Smooth muscle cell (in vitro differentiated cells): ENCODE data around the gene COL4A2. TPM values are rescaled to one million over a fixed set of nuclear protein-coding genes. Genes with fewer than 3 reads are reported as not detected.

Experiments
- DNase-seq: peaks from one replicate; lab custom pipeline; 2025; ENCODE audit not compliant: unreplicated experiment; lab: John Stamatoyannopoulos, UW
- H2AFZ ChIP-seq: fragments of 200-600 bp; sonication (generic); 2 replicates; pipeline ENCODE4 v1.6.0; 2016; ENCODE audit warnings: antibody characterized with exemption, low read depth, mild to moderate bottlenecking
- H3F3A ChIP-seq: fragments of 200-600 bp; sonication (generic); 2 replicates; pipeline ENCODE4 v1.6.0; 2017; ENCODE audit warnings: antibody characterized with exemption, low read depth
- H3K27ac ChIP-seq: fragments of 200-600 bp; sonication (generic); 2 replicates; pipeline ENCODE4 v1.5.1; 2016; ENCODE audit warnings: low read depth, mild to moderate bottlenecking
- H3K27me3 ChIP-seq: fragments of 200-600 bp; sonication (generic); 2 replicates; pipeline ENCODE4 v1.6.1; 2016; ENCODE audit warnings: low read depth, mild to moderate bottlenecking
- H3K36me3 ChIP-seq: fragments of 200-600 bp; sonication (generic); 2 replicates; pipeline ENCODE4 v1.5.1; 2016; ENCODE audit warnings: low read depth
- H3K4me1 ChIP-seq: fragments of 200-600 bp; sonication (generic); 2 replicates; pipeline ENCODE4 v1.5.1; 2016; ENCODE audit warnings: low read depth
- H3K4me2 ChIP-seq: fragments of 200-600 bp; sonication (generic); 2 replicates; pipeline ENCODE4 v1.6.0; 2016; ENCODE audit warnings: mild to moderate bottlenecking
- H3K4me3 ChIP-seq: fragments of 200-600 bp; sonication (generic); 2 replicates; pipeline ENCODE4 v1.5.1; 2016; ENCODE audit warnings: mild to moderate bottlenecking
- H3K79me2 ChIP-seq: fragments of 200-600 bp; sonication (generic); 2 replicates; pipeline ENCODE4 v1.6.0; 2016; ENCODE audit warnings: low read depth, mild to moderate bottlenecking
- H3K9ac ChIP-seq: fragments of 200-600 bp; sonication (generic); 2 replicates; pipeline ENCODE4 v1.6.0; 2016; ENCODE audit warnings: low read depth
- H3K9me3 ChIP-seq: fragments of 200-600 bp; sonication (generic); replicated peaks from 2 replicates; pipeline ENCODE4 v1.5.1; 2016; ENCODE audit warnings: low read depth
- H4K20me1 ChIP-seq: fragments of 200-600 bp; sonication (generic); 2 replicates; pipeline ENCODE4 v1.6.0; 2016; ENCODE audit warnings: low read depth
- WGBS: methylation state at CpG from one replicate; pipeline ENCODE4 v1.1.7; 2016; ENCODE audit warnings: low lambda C conversion rate; 5-methylcytosine and 5-hydroxymethylcytosine counted together
- polyA plus RNA-seq: library from polyadenylated mRNA; unstranded; fragments of >200 nt; fragmentation: Nextera tagmentation; extraction: Ambion mirVana; gene quantifications from 2 replicates; pipeline ENCODE4 v1.2.1, GENCODE V29; 2016
- total RNA-seq: library from RNA; depleted of rRNA; stranded (reverse); fragments of >200 nt; gene quantifications from 2 replicates; pipeline ENCODE4 v1.2.3, GENCODE V29; 2014
- TF ChIP-seq, protein P1 (sequence below): fragments of 200-600 bp; sonication (generic); IDR thresholded peaks from 2 replicates; pipeline ENCODE4 v1.5.1; 2017; ENCODE audit warnings: borderline replicate concordance, mild to moderate bottlenecking, antibody characterized with exemption; ENCODE audit not compliant: insufficient read depth, poor library complexity, severe bottlenecking

COL4A2 gene
- total and polyA plus RNA-seq, 2 experiments from 2014 or later: 1,456 to 2,786 TPM

- Histone ChIP-seq H3K27ac (peak overlapping the region; percentile 96), H3F3A (peaks cover 87% of the 10 kb centered on the region), H3K4me1 (peaks cover 61% of the 10 kb centered on the region), H3K9me3 (no peaks in the 10 kb centered on the region), H3K79me2 (peaks cover 95% of the 10 kb centered on the region), H3K9ac (peak overlapping the region; percentile 81), H3K27me3 (no peaks in the 10 kb centered on the region), H4K20me1 (peaks cover 98% of the 10 kb centered on the region), H3K4me2 (peak overlapping the region; percentile 72), H3K36me3 (peaks cover 1% of the 10 kb centered on the region), H3K4me3 (no peak overlapping the region), H2AFZ (no peak overlapping the region)
- peak; percentile 58 for DNase-seq
- WGBS: 21% methylated on average over 21 of the region's 24 CpGs
- TF ChIP-seq, protein P1, sequence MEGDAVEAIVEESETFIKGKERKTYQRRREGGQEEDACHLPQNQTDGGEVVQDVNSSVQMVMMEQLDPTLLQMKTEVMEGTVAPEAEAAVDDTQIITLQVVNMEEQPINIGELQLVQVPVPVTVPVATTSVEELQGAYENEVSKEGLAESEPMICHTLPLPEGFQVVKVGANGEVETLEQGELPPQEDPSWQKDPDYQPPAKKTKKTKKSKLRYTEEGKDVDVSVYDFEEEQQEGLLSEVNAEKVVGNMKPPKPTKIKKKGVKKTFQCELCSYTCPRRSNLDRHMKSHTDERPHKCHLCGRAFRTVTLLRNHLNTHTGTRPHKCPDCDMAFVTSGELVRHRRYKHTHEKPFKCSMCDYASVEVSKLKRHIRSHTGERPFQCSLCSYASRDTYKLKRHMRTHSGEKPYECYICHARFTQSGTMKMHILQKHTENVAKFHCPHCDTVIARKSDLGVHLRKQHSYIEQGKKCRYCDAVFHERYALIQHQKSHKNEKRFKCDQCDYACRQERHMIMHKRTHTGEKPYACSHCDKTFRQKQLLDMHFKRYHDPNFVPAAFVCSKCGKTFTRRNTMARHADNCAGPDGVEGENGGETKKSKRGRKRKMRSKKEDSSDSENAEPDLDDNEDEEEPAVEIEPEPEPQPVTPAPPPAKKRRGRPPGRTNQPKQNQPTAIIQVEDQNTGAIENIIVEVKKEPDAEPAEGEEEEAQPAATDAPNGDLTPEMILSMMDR: no peak
These were observed 33.8 kb downstream of the COL4A2 start for GRCh38 chr13:110340812-110341444.

- peaks cover 53% of the 10 kb centered on the region for H3K4me1 ChIP-seq
- peak overlapping the region; percentile 81 for H3K9ac ChIP-seq
- peaks cover 86% of the 10 kb centered on the region for H3F3A ChIP-seq
- no peaks in the 10 kb centered on the region for H3K36me3 ChIP-seq
- no peak for DNase-seq
- WGBS: 49% methylated on average over 14 of the region's 14 CpGs
- H3K4me2 ChIP-seq: peak overlapping the region; percentile 43
- H3K9me3 ChIP-seq: no peaks in the 10 kb centered on the region
- no peak overlapping the region for H3K4me3 ChIP-seq
- H2AFZ ChIP-seq: no peak overlapping the region
- TF ChIP-seq, protein P1: no peak
- peak overlapping the region; percentile 96 for H3K27ac ChIP-seq
- H4K20me1 ChIP-seq: peaks cover 96% of the 10 kb centered on the region
- H3K27me3 ChIP-seq: no peaks in the 10 kb centered on the region
- peaks cover 95% of the 10 kb centered on the region for H3K79me2 ChIP-seq
These were observed 34.6 kb downstream of the COL4A2 start for GRCh38 chr13:110341445-110342244.

DNA sequence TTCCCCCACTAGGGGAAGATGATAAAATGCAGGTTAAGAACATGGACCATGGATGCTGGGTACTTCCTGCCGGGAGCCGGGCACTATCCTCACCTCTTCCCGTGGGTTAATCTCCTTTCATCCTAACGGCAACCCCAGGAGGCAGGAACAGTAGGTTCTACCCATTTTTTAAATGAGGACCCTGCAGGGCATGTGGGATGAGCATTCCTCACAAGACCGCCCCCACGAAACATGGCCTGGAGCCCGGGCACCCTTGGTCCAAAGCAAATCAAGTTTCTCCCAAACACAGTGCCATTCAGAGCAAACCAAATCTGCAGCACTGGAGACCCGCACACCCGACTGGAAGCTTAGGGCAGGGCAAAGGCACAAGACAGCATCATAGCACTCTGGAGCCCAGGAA lies 35.4 kb downstream of the COL4A2 start:
- H3K79me2 ChIP-seq: peaks cover 95% of the 10 kb centered on the region
- H3K27ac ChIP-seq: peak overlapping the region; percentile 96
- 86% methylated on average over 9 of the region's 9 CpGs for WGBS
- H3F3A ChIP-seq: peaks cover 86% of the 10 kb centered on the region
- H3K36me3 ChIP-seq: no peaks in the 10 kb centered on the region
- TF ChIP-seq, protein P1: no peak
- H3K27me3 ChIP-seq: no peaks in the 10 kb centered on the region
- H2AFZ ChIP-seq: no peak overlapping the region
- no peak overlapping the region for H3K4me3 ChIP-seq
- peaks cover 96% of the 10 kb centered on the region for H4K20me1 ChIP-seq
- H3K4me2 ChIP-seq: peak overlapping the region; percentile 43
- H3K9me3 ChIP-seq: no peaks in the 10 kb centered on the region
- H3K9ac ChIP-seq: no peak overlapping the region
- peaks cover 47% of the 10 kb centered on the region for H3K4me1 ChIP-seq
- no peak for DNase-seq
